NCI-H510A treated with DMSO at 0.1 percent for 48 hours (cell line): ENCODE results near the gene RASGRP1.

ENCODE experiments used
- DNase-seq: peaks from one replicate; lab custom pipeline; 2025; lab: John Stamatoyannopoulos, UW

RASGRP1 gene

DNA sequence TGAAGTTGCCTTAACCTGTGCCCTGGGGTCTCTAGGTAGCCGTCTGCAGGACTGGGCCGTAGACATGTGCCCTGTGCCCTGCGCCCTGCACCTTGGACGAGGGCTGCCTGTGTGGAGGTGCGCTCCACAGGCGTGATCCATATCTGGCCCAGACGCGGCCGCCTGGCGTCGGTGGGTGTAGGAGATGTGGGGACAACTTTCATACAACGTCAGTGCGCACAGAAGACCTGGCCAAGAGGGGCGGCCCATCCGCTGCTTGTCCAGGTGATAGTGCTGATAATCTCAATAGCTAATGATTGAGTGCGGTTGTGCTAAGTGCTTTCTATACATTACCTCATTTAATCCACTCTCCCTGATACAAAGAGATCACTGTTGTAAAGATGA is 665 bp upstream of the RASGRP1 start:
- DNase-seq = no peak

DNA sequence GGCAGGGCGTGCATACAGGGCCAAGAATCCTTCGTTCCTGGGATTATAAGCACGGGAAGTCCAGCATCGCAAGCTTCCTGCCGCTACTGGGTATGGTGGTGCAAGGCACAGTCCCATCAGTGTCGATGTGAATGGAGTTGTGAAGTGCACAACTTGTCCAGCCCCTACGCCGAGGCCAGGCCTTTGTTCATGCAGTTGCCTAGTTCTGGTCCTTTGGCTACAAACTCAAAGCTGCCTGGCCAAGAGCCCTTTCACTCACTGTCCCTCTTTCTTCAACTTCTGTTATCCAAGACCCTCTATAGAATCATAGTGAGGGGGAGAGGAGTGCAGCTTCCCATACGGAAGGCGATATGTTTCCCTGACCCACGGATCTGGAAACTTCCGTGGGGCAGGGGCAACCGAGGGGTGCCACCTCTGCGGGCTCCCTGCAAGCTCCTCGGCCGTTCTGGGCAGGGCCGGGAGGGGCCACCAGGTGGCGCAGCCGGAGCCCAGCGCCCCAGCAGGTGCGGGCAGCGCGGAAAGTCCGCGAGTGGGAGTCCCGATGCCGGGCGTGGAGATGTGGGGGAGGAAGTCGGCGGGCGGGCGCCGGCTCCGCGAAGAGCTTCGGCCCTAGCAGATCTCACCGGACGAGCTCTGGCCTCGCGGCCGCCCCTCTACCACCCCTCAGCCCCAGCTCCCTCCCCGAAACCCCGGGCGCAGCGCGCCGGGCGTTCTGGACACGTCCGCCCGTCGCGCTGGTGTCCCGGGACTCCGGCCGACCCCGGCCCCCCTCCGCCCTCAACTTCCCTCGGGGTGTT is 693 bp downstream of the RASGRP1 start:
- DNase-seq = peak; percentile 16

DNA sequence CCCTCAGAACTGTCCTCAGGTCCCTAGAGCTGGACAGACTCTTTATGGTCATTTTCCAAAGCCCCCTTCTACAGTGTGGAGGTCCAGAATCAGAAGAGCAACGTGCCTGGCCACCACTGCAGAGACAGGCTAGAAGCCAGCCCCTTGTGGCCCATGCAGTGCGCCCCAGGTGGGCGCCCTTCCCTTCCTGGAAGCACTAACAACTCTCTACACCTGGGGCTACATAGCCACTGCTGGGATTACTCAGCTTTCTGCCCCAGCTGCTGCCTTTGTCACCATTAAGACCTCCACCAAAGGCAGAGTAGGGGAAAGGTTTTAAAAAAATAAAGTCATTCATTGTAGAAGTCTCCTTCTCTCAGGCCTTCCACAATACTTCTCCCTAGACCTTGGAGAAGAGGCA is 2.3 kb downstream of the RASGRP1 start:
- DNase-seq = no peak

DNA sequence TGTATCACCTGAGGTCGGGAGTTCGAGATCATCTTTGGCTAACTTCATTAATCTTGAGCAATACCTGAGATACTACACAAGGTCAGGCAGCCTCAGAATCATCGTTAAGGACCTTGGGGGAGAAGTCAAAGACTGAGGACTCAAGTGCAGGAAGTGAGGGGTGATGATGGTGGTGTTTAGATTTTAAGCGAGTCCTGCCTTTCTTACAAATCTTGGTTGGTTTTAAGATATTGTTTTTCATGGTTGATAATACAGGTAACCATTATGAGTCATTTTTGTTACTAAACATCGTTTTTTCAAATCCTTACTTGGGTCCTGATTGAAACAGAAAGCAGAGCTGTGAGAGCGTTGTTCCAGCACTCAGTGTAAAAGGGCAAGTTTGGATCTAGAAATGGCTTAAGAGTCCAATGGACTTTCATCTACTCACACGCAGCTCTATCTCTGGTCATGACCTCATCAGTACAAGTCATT is 4.1 kb downstream of the RASGRP1 start:
- no peak for DNase-seq

DNA sequence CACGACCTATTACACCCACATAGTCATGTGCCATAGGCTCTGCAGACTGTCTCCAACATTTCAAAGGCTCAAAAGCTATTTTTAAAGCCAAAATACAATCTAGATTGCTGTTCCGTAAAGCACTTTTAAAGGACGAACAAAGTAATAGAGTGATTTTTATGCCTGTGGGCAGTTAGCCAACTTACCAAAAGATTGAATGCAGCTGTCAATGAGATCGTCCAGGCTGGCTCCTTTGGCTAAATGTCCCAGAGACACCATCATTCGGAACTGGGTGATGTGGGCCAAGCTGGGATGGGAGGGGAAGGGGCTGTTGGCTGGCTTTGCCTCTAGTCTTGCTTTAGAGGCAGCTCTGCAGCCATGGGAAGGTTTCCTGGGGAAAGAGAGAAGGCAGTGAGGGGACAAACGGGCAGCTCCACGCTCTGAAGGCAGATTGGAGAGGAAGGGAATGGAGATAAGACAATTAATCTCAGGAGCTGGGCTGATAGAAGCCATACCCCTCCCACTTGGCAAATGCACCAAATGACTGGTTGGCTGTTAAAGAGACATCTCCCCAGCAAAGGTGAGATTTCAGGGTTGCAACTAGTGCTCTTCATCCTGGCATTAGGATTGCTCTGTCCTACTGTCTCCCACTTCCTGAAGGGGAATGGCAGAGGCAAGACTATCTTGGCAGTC is 4.8 kb downstream of the RASGRP1 start:
- DNase-seq = no peak

DNA sequence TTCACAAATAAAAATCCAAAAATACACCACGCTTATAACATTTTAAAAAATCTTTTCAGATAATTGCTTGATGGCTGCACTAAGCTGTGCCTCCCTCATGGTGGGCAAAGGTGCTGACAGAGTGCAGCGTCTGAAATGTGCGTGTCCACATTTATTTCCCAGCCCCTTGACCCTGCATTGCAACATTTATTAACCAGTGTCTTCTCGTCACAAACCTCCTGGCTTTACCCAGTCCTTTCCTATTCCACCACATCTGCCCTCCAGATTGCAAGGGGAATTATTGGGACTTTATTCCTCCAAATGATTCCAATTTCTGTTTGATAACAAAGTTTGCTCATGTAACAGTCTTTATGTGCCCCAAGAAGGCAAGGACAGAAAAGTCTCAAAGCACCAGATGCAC is 5.5 kb downstream of the RASGRP1 start:
- DNase-seq = no peak

DNA sequence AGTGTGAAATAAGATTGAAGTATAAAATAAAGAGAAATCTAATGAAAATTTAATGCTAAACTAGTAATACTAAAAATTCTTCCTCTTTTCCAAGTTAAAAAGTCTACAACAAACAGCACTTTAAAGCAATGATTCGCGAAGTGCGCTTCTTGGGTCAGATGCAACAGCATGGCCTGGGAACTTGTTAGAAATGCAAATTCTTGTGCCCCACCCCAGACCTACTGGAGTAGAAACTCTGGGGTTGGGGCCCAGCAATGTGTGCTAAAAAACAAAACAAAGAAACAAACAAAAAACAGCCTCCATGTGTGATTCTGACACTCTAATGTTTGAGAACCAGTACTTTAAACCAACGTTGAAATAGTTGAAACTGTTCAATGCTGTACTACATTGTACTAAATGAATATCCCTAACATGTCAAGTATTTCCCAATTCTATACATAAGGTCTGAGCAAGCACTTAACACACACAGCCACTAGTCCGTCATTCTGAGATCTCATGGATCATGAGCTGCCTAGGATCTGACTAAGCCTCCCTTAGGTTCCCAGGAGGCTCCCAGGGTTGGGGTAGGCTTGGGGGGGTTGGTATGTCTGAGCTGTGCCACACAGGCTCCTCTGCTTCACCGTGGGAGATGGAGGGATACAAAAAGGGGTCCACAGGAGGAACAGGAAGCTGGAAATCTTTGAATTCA is 6.1 kb downstream of the RASGRP1 start:
- DNase-seq = no peak

DNA sequence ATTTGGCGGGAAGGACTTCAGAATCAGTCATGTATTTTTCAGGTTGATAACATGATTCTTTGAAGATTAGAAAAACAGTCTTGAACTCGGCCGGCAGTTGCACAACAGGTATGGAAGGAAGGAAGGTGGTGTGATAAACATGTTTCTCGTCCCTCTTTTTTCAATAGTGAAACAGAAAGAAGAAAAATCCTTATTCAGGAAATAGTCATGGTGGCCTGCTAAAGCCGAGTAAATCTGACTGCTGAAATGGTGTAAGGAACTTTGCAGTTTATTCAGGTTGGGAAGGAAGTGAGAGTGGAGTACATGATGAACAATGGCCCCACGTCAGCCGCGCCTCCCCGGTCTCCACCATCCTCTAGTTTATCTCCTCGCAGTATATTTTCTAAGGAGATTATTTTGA is 6.7 kb downstream of the RASGRP1 start:
- no peak for DNase-seq

DNA sequence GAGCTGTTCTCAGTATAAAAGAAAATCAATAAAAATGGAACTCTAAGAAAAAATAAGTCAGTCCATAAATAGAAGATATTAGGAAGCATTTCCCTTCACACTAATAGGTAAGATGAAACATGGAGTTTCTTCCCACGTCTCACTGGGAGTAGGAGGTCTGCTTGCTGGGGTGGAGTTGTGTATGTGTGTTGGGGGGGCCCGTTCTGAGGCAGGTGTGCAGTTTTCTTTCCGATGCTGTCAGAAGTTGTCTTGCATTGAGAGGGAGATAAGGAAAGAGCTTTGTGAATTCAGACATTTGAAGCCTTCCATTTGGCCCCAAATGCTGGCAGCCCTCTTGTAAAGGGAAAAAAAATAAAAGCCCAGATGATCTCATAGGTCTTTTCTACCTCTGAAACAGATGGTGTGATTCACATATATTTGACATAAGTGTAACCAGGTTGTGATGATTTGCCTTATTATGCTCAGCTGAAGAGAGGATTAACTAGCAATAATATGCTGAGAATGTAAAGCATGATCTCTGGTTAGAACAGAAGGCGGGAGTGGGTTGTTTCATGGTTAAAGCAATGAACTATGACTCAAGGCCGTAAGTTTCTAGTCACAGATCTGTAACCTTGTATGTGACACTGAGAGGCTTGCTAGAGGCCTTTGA is 8.8 kb downstream of the RASGRP1 start:
- DNase-seq = no peak

DNA sequence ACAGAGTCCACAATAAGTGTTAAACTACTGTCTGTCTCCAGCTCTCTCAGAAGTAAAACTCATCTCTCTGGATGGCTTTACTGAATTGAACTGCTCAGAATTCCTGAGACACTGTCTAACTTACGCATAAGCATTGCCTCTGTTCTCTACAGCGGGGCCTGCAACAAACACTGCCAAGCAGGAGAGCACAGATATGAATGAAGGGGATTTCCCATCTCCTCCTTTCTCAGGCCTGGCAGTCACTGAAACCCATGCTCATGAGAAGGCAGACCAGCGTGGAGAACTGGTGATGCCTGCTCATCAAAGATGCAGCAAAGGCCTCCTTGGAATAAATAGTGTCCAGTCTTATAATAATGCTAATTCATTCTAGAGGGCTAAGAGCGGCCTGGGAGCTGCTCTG is 10.3 kb downstream of the RASGRP1 start:
- DNase-seq = no peak

DNA sequence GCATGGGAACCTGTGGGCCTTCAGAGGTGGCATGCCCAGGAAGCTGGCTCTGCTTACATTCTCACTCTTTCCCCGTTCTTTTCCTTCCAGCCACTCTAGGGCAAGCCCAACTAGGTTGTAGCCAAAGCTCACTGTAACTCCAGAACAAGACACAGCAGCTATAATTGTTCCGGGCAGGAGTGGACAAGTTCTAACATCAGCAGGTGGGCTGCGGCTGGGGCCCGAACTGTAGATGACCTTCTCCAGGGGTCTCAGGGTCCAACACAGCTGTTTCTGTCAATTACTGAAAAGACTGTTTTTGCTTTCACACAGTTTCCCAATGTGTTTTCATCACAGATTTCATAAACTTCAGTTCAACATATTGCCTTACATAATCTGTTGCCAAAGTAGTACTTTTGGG is 11.5 kb downstream of the RASGRP1 start:
- DNase-seq = no peak

DNA sequence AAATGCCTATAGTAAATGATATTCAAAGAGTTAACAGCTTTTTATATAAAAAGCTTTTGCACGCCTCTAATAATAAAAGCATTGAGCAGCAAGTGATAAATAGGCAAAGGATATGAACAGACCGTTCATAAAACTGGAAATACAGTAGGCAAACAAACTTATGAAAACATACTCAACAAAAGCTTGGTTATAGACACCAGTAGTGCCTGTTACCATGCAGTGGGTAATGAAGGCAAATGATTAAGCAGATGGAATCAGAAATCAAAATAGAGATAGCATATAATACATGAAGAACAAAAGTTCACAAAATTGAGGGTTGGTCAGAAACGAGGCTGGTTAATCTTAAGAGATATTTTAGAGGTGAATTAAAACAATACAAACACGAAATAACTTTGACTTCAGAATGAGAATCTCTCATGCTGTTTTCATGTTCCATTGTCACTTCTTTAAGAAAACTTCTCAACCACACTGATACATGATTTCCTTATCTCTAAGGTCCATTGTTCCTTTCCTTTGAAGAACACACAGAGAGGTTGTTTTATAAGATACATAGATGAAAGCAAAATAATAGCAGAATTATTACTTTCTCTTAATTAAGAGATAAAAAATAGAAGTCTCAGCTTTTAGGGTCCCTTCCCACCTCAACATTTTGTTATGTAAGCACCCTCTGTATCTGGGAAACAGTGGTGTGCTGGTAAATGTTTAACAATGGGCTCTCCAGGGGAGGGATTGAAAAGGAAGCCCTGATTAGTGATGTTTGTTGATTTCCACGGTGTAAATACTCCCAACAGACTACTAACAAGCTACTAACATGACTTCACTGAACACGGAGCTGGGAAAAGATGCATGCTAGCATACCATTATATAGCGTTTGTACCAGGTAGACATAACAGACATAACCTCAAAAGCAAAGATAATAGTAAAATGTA is 12.6 kb downstream of the RASGRP1 start:
- DNase-seq = no peak

DNA sequence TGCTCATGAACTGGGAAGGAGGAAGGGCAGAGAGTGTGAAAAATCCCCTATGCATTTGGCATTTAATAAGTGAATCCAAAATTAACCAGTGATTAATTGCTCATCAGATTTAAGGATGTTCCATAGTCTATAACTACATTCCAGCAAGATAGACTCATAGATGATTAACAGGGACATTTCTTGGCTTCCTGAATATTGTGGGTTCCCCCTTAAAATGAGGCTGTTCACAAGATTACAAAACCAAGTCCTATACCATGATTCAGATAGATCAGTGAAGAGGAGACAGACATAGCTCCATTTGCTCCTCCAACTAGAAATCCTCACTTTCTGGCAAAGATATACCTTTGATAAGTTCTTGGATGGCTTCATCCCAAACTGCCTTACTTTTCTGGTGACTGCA is 15.4 kb downstream of the RASGRP1 start:
- DNase-seq = no peak

DNA sequence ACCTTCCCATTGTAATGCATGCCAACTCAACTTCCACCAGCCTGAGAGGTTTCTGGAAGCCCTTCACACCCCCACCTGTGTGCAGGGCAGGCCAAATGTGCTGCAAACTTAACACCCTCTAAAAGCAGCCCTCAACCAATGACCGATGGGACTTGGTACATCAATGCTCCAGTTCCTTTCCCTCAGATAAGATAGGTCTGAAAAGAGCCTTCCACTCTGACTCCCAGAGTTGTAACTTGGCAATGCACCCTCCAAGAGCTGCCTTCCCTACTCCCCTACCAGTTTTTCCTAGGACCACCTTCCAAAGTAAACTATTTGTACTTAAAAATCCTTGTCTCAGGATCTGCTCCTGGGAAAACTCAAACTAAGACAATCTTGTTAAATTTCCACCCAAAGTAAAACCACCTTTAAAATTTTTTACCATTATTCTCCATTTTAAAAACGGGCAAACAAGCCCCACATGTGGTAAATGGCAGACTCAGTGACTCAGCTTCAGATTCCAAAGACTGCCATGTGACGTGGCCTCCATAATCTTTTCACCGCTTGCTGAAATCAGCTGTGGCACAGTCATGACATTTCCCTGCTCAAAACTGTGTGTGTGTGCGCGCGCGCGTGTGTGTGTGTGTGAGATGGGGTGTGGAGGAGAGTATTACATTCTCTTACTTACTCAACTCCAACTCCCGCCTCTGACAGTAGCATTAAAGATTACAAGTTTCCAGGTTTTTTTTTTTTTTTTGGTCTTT is 17.2 kb downstream of the RASGRP1 start:
- DNase-seq = no peak

DNA sequence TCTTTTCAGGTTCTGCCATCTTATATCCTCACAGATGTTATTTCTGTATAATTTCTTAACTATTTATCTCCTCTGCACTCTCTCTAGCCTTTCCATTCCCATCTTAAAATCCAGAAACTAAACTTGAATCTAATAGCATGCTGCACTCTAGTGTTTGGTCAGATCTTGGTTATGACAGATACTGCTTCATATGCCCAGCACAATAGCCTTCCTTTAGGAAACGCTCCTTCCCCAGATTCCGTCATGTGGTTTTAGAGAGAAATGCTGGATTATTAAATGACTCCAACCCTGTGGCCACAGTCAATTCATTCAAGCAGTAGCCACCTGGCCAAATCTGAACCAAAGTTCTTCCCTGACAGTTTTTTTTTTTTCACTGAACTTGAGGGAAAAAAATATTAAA is 19.4 kb downstream of the RASGRP1 start:
- no peak for DNase-seq

DNA sequence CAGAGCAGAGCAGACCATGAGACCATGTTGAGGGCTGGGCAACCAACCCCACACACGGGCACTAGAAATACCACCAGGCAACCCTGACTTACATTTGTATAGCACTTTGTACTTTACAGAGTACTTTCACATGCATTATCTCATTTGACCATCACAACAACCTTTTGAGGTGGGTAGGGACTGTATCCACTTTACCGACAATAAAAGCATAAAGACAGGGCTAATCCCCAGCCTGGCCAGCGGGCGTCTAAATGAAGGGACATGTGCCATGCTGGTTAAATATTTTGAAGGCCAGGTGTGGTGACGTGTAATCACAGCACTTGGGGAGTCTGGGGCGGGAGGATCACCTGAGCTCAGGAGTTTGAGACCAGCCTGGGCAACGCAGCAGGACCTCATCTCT is 23.6 kb downstream of the RASGRP1 start:
- DNase-seq = no peak

DNA sequence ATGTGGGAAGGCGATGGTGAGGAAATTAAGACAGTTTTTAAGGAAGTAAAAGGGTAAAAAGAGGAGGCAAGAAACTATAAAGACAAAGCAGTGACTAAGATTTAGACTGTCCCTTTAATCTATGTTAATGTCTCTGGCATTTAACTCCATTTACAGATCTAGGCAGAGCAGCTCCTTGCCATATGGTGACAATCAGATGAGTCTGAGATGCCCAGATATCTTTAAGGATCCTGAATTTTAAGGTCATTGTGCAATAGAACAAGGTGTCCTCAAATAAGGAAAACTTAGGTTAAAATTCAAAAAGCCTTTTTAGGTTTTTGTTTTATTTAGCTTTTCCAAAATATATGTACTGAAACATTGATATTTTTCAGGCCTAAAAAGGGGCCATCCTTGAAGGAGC is 24.1 kb downstream of the RASGRP1 start:
- no peak for DNase-seq

DNA sequence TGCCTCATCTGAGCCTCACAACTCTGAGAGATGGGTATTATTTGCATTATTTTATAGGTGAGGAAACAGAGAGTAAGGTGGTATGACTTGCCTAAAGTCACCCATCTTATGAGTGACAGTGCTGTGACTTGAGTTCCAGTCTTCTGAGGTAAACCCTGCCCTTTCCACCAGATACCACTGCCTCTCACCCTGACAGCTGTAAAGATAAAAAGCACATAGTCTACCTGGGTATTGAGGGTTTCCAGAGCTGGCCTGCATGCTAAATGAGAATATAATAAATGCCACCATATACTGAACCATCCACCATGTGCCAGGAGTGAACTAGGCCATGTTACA is 25.6 kb downstream of the RASGRP1 start:
- DNase-seq = no peak

DNA sequence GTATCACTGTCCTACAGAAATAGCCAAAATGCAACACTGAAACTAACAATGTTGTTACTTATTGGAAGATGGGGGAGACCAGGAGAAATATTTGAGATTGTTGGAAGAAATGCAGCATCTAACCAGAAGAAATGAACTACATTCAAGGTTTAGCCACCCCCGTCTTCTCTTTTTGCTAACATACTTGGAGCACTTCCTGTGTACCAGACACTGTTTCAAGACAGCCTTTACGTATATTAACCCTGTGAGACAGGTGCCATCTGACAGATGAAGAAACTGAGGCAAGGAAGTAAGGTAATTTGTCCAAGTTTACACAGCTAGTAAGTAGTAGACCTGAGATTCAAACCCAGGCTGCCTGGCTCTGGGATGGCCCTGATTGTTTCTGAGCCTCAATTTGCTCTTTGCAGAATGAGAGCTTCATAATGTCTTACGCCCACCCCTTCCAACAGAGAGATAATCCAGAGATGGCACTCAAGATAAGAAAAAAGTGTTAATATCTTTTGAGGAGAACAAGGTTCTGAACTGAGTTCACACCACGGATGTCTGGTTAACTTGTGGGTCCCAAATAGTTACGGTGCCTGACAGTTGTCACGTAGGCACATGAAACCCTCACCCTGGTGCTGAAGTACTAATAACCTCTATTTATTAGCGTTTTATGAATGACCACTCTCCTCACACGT is 26.1 kb downstream of the RASGRP1 start:
- no peak for DNase-seq

DNA sequence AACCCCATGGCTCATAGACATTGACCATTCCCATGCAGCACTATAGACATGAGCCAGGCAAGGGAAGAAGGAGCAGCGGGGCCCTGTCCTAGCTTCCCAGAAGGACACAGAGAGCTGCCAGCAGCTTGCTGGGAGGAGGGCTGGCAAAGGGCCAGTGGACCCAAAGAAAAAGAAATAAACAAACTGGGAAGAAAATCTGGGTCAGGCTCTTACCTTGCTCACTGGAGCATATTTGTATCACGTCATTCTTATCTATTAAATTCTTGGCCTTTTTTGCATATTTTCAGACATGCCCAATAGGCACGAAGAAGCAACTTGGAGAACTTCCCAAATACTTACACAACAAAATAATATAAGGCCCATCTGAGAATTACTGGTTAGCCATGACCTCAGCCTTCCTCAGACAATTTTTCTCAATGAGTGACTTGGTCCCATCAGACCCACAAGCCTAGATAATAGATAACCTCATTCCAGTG is 28.4 kb downstream of the RASGRP1 start:
- no peak for DNase-seq
